Endodermal cell (in vitro differentiated cells): ENCODE data around the gene LGI4. TPM values are rescaled to one million over a fixed set of nuclear protein-coding genes. Genes with fewer than 3 reads are reported as not detected.

ENCODE experiments used
- DNase-seq: peaks from one replicate; pipeline ENCODE4 v3.0.0-alpha.2; 2017
- H3K27ac ChIP-seq: 2 replicates; pipeline ENCODE4 v1.5.1; 2013; ENCODE audit warnings: mild to moderate bottlenecking, low read depth, low read length, moderate library complexity
- H3K27me3 ChIP-seq: 2 replicates; pipeline ENCODE4 v1.6.1; 2013; ENCODE audit warnings: mild to moderate bottlenecking, low read length, moderate library complexity; ENCODE audit not compliant: insufficient read depth, control insufficient read depth, poor library complexity, severe bottlenecking
- H3K36me3 ChIP-seq: 2 replicates; pipeline ENCODE4 v1.7.0; 2013; ENCODE audit warnings: mild to moderate bottlenecking, low read length, moderate library complexity; ENCODE audit not compliant: control insufficient read depth, insufficient read depth
- H3K4me1 ChIP-seq: one replicate; pipeline ENCODE4 v1.7.0; 2013; ENCODE audit warnings: low read length; ENCODE audit not compliant: control insufficient read depth, insufficient read depth
- H3K4me3 ChIP-seq: 2 replicates; pipeline ENCODE4 v1.5.1; 2013; ENCODE audit warnings: mild to moderate bottlenecking, low read length, moderate library complexity
- H3K9ac ChIP-seq: 2 replicates; pipeline ENCODE4 v1.6.1; 2013; ENCODE audit warnings: mild to moderate bottlenecking, low read length, moderate library complexity; ENCODE audit not compliant: poor library complexity, severe bottlenecking; ENCODE audit errors: extremely low read depth
- H3K9me3 ChIP-seq: 2 replicates; pipeline ENCODE4 v1.6.1; 2013; ENCODE audit warnings: mild to moderate bottlenecking, low read length, moderate library complexity; ENCODE audit not compliant: control insufficient read depth
- H3K27ac Mint-ChIP-seq: 2 replicates; pipeline ENCODE4 v1.8.0; 2020; ENCODE audit warnings: mixed read lengths
- H3K27me3 Mint-ChIP-seq: 2 replicates; pipeline ENCODE4 v1.8.0; 2021; ENCODE audit warnings: mild to moderate bottlenecking, mixed read lengths; ENCODE audit not compliant: insufficient read depth
- H3K36me3 Mint-ChIP-seq: 2 replicates; pipeline ENCODE4 v1.8.0; 2020; ENCODE audit warnings: low read depth, mixed read lengths
- H3K4me1 Mint-ChIP-seq: 2 replicates; pipeline ENCODE4 v1.8.0; 2020; ENCODE audit warnings: mixed read lengths
- H3K4me3 Mint-ChIP-seq: 2 replicates; pipeline ENCODE4 v1.8.0; 2020; ENCODE audit warnings: mild to moderate bottlenecking, moderate library complexity, mixed read lengths
- H3K9me3 Mint-ChIP-seq: 2 replicates; pipeline ENCODE4 v1.8.0; 2020; ENCODE audit warnings: mild to moderate bottlenecking, mixed read lengths
- WGBS, 2 experiments: methylation state at CpG; one replicate each; pipeline versions ENCODE4 v1.1.5 to v1.1.7; 2013; ENCODE audit warnings: missing lambda C conversion rate in 2 of 2, mixed read lengths in 1 of 2; ENCODE audit not compliant: insufficient coverage in 1 of 2, insufficient read length in 1 of 2; 5-methylcytosine and 5-hydroxymethylcytosine counted together
- total RNA-seq, 2 donors: library from RNA; stranded (reverse); fragmentation: NEBNext Ultra II Directional in 1 of 2; extraction: Animal tissue kit (Norgen Biotek cat#: 25700) in 1 of 2; gene quantifications; 2 replicates in 1 of 2; 3 replicates in 1 of 2; pipeline ENCODE4 v1.2.1, GENCODE V29; 2021
- TF ChIP-seq, protein P1 (sequence below): fragments of 200-600 bp; sonication (generic); conservative IDR thresholded peaks from 2 replicates; pipeline ENCODE4 v1.5.0; 2021; ENCODE audit warnings: antibody characterized with exemption, mild to moderate bottlenecking

The LGI4 gene
- total RNA-seq, 2 donors from 2014 or later: 0.27 to 0.37 TPM

- no peaks in the 10 kb centered on the region for H3K36me3 Mint-ChIP-seq
- WGBS, 2 experiments: 49 to 63% methylated on average over 4 to 5 of the region's 5 CpGs
- Histone ChIP-seq H3K27me3 (no peaks in the 10 kb centered on the region), H3K9ac (no peak overlapping the region), H3K27ac (no peak overlapping the region), H3K36me3 (no peaks in the 10 kb centered on the region), H3K9me3 (no peaks in the 10 kb centered on the region), H3K4me3 (no peak overlapping the region), H3K4me1 (no peaks in the 10 kb centered on the region)
- no peak overlapping the region for H3K4me3 Mint-ChIP-seq
- no peak overlapping the region for H3K27ac Mint-ChIP-seq
- DNase-seq: no peak
- TF ChIP-seq, protein P1, sequence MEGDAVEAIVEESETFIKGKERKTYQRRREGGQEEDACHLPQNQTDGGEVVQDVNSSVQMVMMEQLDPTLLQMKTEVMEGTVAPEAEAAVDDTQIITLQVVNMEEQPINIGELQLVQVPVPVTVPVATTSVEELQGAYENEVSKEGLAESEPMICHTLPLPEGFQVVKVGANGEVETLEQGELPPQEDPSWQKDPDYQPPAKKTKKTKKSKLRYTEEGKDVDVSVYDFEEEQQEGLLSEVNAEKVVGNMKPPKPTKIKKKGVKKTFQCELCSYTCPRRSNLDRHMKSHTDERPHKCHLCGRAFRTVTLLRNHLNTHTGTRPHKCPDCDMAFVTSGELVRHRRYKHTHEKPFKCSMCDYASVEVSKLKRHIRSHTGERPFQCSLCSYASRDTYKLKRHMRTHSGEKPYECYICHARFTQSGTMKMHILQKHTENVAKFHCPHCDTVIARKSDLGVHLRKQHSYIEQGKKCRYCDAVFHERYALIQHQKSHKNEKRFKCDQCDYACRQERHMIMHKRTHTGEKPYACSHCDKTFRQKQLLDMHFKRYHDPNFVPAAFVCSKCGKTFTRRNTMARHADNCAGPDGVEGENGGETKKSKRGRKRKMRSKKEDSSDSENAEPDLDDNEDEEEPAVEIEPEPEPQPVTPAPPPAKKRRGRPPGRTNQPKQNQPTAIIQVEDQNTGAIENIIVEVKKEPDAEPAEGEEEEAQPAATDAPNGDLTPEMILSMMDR: no peak
- no peaks in the 10 kb centered on the region for H3K4me1 Mint-ChIP-seq
- no peaks in the 10 kb centered on the region for H3K27me3 Mint-ChIP-seq
- peaks cover 3% of the 10 kb centered on the region for H3K9me3 Mint-ChIP-seq
Observed at GRCh38 chr19:35107545-35107944, 27.3 kb downstream of the LGI4 start.

DNA sequence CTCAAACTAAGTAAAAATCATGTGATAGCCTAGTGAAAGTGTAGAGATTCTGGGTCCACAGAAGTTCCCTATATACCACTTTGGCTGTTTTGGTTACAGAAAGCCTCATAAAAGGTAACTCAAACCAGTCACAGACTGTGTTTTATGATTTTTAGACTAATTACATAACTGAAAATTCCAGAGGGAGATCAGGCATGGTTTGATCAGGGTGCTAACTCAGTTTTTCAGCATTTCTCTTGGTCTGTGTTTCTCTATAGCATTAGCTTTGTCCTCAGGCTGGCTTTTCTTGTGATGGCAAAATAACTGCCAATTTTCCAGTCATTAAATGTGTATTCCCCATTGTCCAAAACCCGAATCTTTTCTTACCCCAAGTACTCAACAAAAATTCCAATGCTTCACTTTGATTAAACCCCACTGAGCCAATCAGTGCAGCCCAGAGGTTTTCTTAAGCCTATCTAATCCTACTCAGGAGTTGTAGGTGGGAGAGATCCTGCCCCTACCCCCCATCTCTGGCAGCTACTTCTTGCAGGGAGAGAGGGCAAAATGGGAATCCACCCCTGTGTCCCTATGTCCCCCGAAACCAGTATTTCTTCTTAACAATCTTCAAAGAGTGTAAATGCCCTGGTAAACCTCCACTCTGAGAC, 27.8 kb downstream of the LGI4 start:
- TF ChIP-seq, protein P1: no peak
- Histone ChIP-seq H3K9me3 (no peaks in the 10 kb centered on the region), H3K27me3 (no peaks in the 10 kb centered on the region), H3K4me1 (no peaks in the 10 kb centered on the region), H3K9ac (no peak overlapping the region), H3K27ac (no peak overlapping the region), H3K4me3 (no peak overlapping the region), H3K36me3 (no peaks in the 10 kb centered on the region)
- Mint-ChIP-seq H3K4me1 (no peaks in the 10 kb centered on the region), H3K9me3 (peaks cover 3% of the 10 kb centered on the region), H3K27ac (no peak overlapping the region), H3K27me3 (no peaks in the 10 kb centered on the region), H3K4me3 (no peak overlapping the region), H3K36me3 (no peaks in the 10 kb centered on the region)
- no peak for DNase-seq
- WGBS, 2 experiments: 96 to 100% methylated on average over 1 of the region's 2 CpGs

- Mint-ChIP-seq H3K4me1 (no peaks in the 10 kb centered on the region), H3K27me3 (no peaks in the 10 kb centered on the region), H3K27ac (no peak overlapping the region), H3K9me3 (peaks cover 3% of the 10 kb centered on the region), H3K4me3 (no peak overlapping the region), H3K36me3 (no peaks in the 10 kb centered on the region)
- Histone ChIP-seq H3K9me3 (no peaks in the 10 kb centered on the region), H3K27ac (no peak overlapping the region), H3K4me1 (no peaks in the 10 kb centered on the region), H3K4me3 (no peak overlapping the region), H3K27me3 (no peaks in the 10 kb centered on the region), H3K36me3 (no peaks in the 10 kb centered on the region), H3K9ac (no peak overlapping the region)
- DNase-seq: no peak
- TF ChIP-seq, protein P1: no peak
- 88 to 95% methylated on average over 7 to 9 of the region's 9 CpGs for WGBS, 2 experiments
Observed at GRCh38 chr19:35106291-35106583, 28.6 kb downstream of the LGI4 start.
